Caco-2 (cell line): ENCODE data around the gene SUN2. TPM values are rescaled to one million over a fixed set of nuclear protein-coding genes. Genes with fewer than 3 reads are reported as not detected.

Source experiments
- BruUV-seq: library from RNA; stranded (reverse); fragments of 400-500 nt; replicated peaks from 2 replicates; lab custom pipeline; 2021; lab: Mats Ljungman, UMichigan
- CTCF ChIA-PET: fragments of 300-600 bp; sonication (Branson Sonifier 250); formaldehyde crosslinking; loops from one replicate; lab custom pipeline; 2022; ENCODE audit warnings: antibody characterized with exemption; lab: Charles Lee
- POLR2A ChIA-PET: fragments of 300-600 bp; sonication (Branson Sonifier 250); formaldehyde crosslinking; loops from one replicate; lab custom pipeline; 2022; ENCODE audit warnings: antibody characterized with exemption; lab: Charles Lee
- DNase-seq, 2 experiments: peaks; one replicate each; pipeline versions ENCODE4 v3.0.0 to v3.0.0-alpha.2; 2020 to 2022
- H3K27me3 ChIP-seq: replicated peaks from 2 replicates; pipeline ENCODE4 v1.6.0; 2011; ENCODE audit warnings: low read length; ENCODE audit not compliant: control insufficient read depth, insufficient read depth
- H3K36me3 ChIP-seq: 2 replicates; pipeline ENCODE4 v1.5.1; 2011; ENCODE audit warnings: low read length; ENCODE audit not compliant: control insufficient read depth, insufficient read depth
- H3K4me1 ChIP-seq: fragments of 250-450 bp; sonication (Bioruptor Pico); 2 replicates; pipeline ENCODE4 v1.5.1; 2020; ENCODE audit warnings: mild to moderate bottlenecking
- H3K4me3 ChIP-seq: 2 replicates; pipeline ENCODE4 v1.5.1; 2011; ENCODE audit warnings: low read depth, mild to moderate bottlenecking, control low read depth, low read length
- H3K9me3 ChIP-seq: fragments of 250-450 bp; sonication (Bioruptor Pico); 2 replicates; pipeline ENCODE4 v1.5.1; 2020; ENCODE audit warnings: mild to moderate bottlenecking, moderate library complexity
- H3K27ac Mint-ChIP-seq: one replicate; pipeline ENCODE4 v1.8.0; 2022; ENCODE audit warnings: mixed read lengths; ENCODE audit not compliant: unreplicated experiment
- H3K27me3 Mint-ChIP-seq: one replicate; pipeline ENCODE4 v1.8.0; 2022; ENCODE audit warnings: mixed read lengths; ENCODE audit not compliant: insufficient read depth, unreplicated experiment
- H3K36me3 Mint-ChIP-seq: one replicate; pipeline ENCODE4 v1.8.0; 2022; ENCODE audit warnings: mild to moderate bottlenecking, mixed read lengths; ENCODE audit not compliant: insufficient read depth, unreplicated experiment
- H3K4me1 Mint-ChIP-seq: one replicate; pipeline ENCODE4 v1.8.0; 2022; ENCODE audit warnings: low read depth, mixed read lengths; ENCODE audit not compliant: unreplicated experiment
- H3K4me3 Mint-ChIP-seq: one replicate; pipeline ENCODE4 v1.8.0; 2022; ENCODE audit warnings: mild to moderate bottlenecking, moderate library complexity, mixed read lengths; ENCODE audit not compliant: unreplicated experiment
- H3K9me3 Mint-ChIP-seq: one replicate; pipeline ENCODE4 v1.8.0; 2022; ENCODE audit warnings: mixed read lengths; ENCODE audit not compliant: unreplicated experiment
- CTCF ChIP-seq, 2 experiments: fragments of 200-600 bp in 1 of 2; IDR thresholded peaks; 1 replicate in 1 of 2; 2 replicates in 1 of 2; pipeline versions ENCODE4 v1.5.1 to v1.8.0; 2011 to 2022; ENCODE audit warnings: antibody characterized with exemption in 1 of 2, control low read depth in 1 of 2, inconsistent platforms in 1 of 2, low read depth in 1 of 2, low read length in 1 of 2, mild to moderate bottlenecking in 1 of 2, moderate library complexity in 1 of 2; ENCODE audit not compliant: insufficient read depth in 1 of 2, severe bottlenecking in 1 of 2, unreplicated experiment in 1 of 2
- intact Hi-C: fragments of 100-400 bp; cut with micrococcal nuclease; formaldehyde crosslinking; loops from one replicate; pipeline ENCODE4 v1.10.0; 2022; ENCODE audit not compliant: unreplicated experiment
- total RNA-seq: library from RNA; stranded (reverse); gene quantifications from 2 replicates; pipeline ENCODE4 v1.2.3, GENCODE V29; 2022

Gene SUN2
- total RNA-seq, 1 experiment from 2014 or later, result 67.8 TPM

DNA sequence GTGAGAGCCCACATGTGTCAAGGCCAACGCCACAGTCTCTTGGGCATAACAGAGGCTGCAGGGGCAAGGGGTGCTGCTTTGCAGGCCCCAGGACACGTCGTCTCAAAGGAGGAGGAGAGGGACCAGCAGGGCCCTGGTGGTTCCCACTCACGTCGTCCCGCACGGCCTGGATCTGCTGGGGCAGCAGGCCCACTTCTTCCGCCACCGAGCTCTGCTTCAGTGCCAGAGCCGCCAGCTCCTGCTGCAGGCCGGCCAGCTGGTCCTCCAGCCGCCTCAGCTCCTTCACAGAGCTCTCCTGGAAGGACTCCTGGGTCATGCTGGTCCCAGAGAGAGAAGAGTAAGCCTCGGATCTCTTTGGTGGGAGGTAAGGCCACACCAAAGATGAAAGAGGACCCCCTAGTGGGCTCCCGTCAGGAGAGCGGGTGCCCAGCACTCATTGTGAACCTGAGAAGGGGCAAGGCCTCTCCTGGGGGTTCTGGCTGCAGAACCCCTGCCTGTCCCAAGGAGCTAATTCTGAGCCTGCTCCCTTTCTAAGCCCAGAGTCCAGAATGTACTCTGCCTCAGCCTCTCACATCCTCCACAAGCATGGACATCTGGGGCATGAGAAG lies 15.6 kb downstream of the SUN2 start:
- no peak for DNase-seq
- Mint-ChIP-seq H3K4me3 (no peak overlapping the region), H3K4me1 (no peaks in the 10 kb centered on the region), H3K27ac (no peak overlapping the region), H3K36me3 (peaks cover 73% of the 10 kb centered on the region), H3K27me3 (no peaks in the 10 kb centered on the region), H3K9me3 (no peaks in the 10 kb centered on the region)
- POLR2A ChIA-PET, result no interaction called here
- Histone ChIP-seq H3K36me3 (peaks cover 1% of the 10 kb centered on the region), H3K4me3 (no peak overlapping the region), H3K4me1 (no peaks in the 10 kb centered on the region), H3K9me3 (no peaks in the 10 kb centered on the region), H3K27me3 (no peaks in the 10 kb centered on the region)
- no peak for TF ChIP-seq CTCF (IDR thresholded peaks at IDR 0.05; ENCODE audit: insufficient read depth in 1 of 2, low read depth in 1 of 2, low read length in 1 of 2, severe bottlenecking in 1 of 2, unreplicated experiment in 1 of 2)
- CTCF ChIA-PET, result no interaction called here
- intact Hi-C loops, result no loop called here
- BruUV-seq, result no TSS peak

DNA sequence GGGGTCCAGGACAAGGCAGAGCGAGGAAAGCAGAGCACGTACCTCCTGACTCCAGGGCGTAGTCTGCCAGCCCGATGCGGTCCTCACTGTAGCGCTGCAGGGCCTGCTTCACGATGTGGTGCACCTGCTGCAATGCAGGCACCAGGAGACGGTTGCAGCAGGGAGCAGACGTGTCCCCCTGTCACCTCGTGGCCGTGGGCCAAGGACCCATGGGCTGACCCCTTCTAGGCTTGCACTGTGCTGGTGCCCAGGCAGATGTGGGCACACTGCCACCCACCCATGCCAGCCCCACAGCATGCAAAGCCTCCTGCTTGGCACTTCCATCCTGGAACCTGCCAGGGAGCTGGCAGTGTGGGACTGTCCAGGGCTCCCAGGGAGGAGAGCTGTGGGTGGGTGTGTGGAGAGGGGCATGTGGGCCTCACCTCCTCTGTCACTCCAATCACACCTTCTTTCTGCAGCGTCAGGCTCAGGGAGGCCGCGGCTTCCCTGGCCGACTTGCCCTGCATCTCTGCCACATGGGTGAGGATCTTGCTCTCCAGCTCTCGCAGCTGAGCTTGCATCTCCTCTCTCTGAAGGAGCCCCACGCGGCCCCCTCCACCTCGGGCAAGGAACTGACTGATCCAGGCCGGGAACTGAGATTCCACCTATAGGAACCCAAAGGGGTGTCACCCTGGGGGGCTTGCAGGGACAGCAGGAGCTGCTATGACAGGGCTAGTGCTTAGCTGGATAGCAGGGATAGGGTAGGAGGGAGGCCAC lies 16.3 kb downstream of the SUN2 start:
- H3K36me3 Mint-ChIP-seq, result peaks cover 81% of the 10 kb centered on the region
- H3K9me3 Mint-ChIP-seq, result no peaks in the 10 kb centered on the region
- H3K27ac Mint-ChIP-seq, result no peak overlapping the region
- DNase-seq, result no peak
- no TSS peak for BruUV-seq
- no peak overlapping the region for H3K4me3 Mint-ChIP-seq
- H3K9me3 ChIP-seq, result no peaks in the 10 kb centered on the region
- CTCF ChIA-PET, result no interaction called here
- H3K27me3 ChIP-seq, result no peaks in the 10 kb centered on the region
- no peak for TF ChIP-seq CTCF (IDR thresholded peaks at IDR 0.05; ENCODE audit: insufficient read depth in 1 of 2, low read depth in 1 of 2, low read length in 1 of 2, severe bottlenecking in 1 of 2, unreplicated experiment in 1 of 2)
- no peaks in the 10 kb centered on the region for H3K4me1 Mint-ChIP-seq
- POLR2A ChIA-PET, result no interaction called here
- intact Hi-C loops, result no loop called here
- H3K27me3 Mint-ChIP-seq, result no peaks in the 10 kb centered on the region
- peaks cover 1% of the 10 kb centered on the region for H3K36me3 ChIP-seq
- no peak overlapping the region for H3K4me3 ChIP-seq
- H3K4me1 ChIP-seq, result no peaks in the 10 kb centered on the region

DNA sequence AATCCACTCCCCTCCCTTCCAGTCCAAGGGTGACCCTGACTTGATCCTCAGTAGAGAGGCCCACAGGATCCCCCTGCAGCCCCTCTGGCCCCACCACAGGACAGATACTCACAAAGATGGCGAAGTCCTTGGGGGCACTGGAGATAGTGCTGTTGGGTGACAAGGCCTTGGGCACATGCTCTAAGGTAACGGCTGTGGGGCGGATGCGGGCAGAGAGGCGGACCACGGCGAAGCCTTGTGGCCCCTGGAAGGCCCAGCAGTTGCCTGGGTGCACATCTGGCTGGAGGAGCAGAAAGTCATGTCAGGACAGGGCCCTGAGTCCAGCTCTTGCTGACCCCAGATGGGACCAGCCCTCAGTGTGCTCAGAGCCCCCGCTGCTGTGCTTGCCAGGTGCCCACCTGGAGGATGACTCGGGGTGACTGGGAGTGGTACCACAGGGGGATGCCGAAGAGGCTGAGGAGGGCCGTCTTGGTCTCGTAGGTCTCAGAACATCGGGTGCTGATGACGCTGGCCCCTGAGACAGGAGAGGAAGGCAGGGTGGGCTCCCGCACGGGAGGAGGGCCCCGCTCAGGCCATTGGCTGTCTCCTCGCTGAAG lies 17.2 kb downstream of the SUN2 start:
- Mint-ChIP-seq H3K27me3 (no peaks in the 10 kb centered on the region), H3K36me3 (peaks cover 85% of the 10 kb centered on the region), H3K4me1 (no peaks in the 10 kb centered on the region), H3K27ac (no peak overlapping the region), H3K4me3 (no peak overlapping the region), H3K9me3 (no peaks in the 10 kb centered on the region)
- H3K9me3 ChIP-seq, result no peaks in the 10 kb centered on the region
- BruUV-seq, result no TSS peak
- ChIA-PET CTCF (no interaction called here), POLR2A (no interaction called here)
- DNase-seq, result no peak
- H3K27me3 ChIP-seq, result no peaks in the 10 kb centered on the region
- intact Hi-C loops, result no loop called here
- no peaks in the 10 kb centered on the region for H3K4me1 ChIP-seq
- H3K36me3 ChIP-seq, result peaks cover 3% of the 10 kb centered on the region
- TF ChIP-seq CTCF (IDR thresholded peaks at IDR 0.05; ENCODE audit: insufficient read depth in 1 of 2, low read depth in 1 of 2, low read length in 1 of 2, severe bottlenecking in 1 of 2, unreplicated experiment in 1 of 2), result no peak
- no peak overlapping the region for H3K4me3 ChIP-seq
